ENCODE data around the gene ABCB9. TPM values are rescaled to one million over a fixed set of nuclear protein-coding genes. Genes with fewer than 3 reads are reported as not detected.

Gene ABCB9
- total and polyA plus RNA-seq, 2 of the 8 experiments (the other 6 are each of a cell fraction or from before 2014, with no cell fraction given): 3.8 to 8.0 TPM

DNA sequence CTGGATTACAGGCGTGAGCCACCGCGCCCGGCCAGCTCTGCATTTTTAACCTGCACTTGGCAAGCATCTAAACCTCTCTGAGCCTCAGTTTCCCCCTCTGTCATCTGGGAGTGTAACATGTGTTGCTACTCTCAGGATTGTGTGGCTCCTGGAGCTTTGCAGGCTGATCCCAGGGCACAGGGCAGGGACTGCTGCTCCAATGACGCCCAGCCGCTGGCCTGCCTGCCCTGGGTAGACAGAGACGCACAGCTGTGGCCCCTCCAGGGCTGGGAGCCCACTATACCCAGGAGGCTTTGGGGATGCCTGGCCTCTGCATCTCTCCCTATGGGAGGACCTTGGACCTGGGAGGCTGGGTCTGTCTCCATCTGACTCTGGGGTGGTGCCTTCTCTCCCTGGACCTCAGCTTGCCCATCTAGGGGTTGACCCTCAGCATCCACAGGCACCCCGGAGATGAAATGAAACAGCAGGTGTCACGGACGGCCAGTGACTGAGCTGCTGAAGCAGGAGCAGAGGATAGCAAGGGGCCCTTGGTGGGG is 27.9 kb upstream of the ABCB9 start (continued):
- no peak for TF ChIP-seq PHF8 (conservative IDR thresholded peaks at IDR 0.05; ENCODE audit: low read depth, low read length)

All from H1 (cell line).